ENCODE data around the gene NEB. TPM values are rescaled to one million over a fixed set of nuclear protein-coding genes. Genes with fewer than 3 reads are reported as not detected.

The NEB gene
- total RNA-seq, 1 donor from 2014 or later, result 1.0 TPM

- no peak overlapping the region for H3K27ac Mint-ChIP-seq (ENCODE audit: unreplicated experiment)
- peaks cover 3% of the 10 kb centered on the region for H3K9me3 Mint-ChIP-seq (ENCODE audit: low read depth)
- H3K27me3 Mint-ChIP-seq (ENCODE audit: low read depth), result peaks cover 8% of the 10 kb centered on the region
- TF ChIP-seq, protein P1, sequence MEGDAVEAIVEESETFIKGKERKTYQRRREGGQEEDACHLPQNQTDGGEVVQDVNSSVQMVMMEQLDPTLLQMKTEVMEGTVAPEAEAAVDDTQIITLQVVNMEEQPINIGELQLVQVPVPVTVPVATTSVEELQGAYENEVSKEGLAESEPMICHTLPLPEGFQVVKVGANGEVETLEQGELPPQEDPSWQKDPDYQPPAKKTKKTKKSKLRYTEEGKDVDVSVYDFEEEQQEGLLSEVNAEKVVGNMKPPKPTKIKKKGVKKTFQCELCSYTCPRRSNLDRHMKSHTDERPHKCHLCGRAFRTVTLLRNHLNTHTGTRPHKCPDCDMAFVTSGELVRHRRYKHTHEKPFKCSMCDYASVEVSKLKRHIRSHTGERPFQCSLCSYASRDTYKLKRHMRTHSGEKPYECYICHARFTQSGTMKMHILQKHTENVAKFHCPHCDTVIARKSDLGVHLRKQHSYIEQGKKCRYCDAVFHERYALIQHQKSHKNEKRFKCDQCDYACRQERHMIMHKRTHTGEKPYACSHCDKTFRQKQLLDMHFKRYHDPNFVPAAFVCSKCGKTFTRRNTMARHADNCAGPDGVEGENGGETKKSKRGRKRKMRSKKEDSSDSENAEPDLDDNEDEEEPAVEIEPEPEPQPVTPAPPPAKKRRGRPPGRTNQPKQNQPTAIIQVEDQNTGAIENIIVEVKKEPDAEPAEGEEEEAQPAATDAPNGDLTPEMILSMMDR (IDR thresholded peaks at IDR 0.05), result no peak
- peaks cover 12% of the 10 kb centered on the region for H3K4me1 Mint-ChIP-seq (ENCODE audit: low read depth)
- no peak for DNase-seq (ENCODE audit: low spot score)
- no peak overlapping the region for H3K4me3 Mint-ChIP-seq (ENCODE audit: unreplicated experiment)
- H3K36me3 Mint-ChIP-seq (ENCODE audit: low read depth), result peaks cover 8% of the 10 kb centered on the region
Measured at GRCh38 chr2:151721161-151721560, 13.1 kb downstream of the NEB start.

- no peak for DNase-seq (ENCODE audit: low spot score)
- peaks cover 3% of the 10 kb centered on the region for H3K9me3 Mint-ChIP-seq (ENCODE audit: low read depth)
- peaks cover 8% of the 10 kb centered on the region for H3K36me3 Mint-ChIP-seq (ENCODE audit: low read depth)
- H3K27me3 Mint-ChIP-seq (ENCODE audit: low read depth), result peaks cover 8% of the 10 kb centered on the region
- H3K27ac Mint-ChIP-seq (ENCODE audit: unreplicated experiment), result no peak overlapping the region
- TF ChIP-seq, protein P1 (IDR thresholded peaks at IDR 0.05), result no peak
- peaks cover 14% of the 10 kb centered on the region for H3K4me1 Mint-ChIP-seq (ENCODE audit: low read depth)
- no peak overlapping the region for H3K4me3 Mint-ChIP-seq (ENCODE audit: unreplicated experiment)
Measured at GRCh38 chr2:151720521-151720920, 13.8 kb downstream of the NEB start.

- H3K27me3 Mint-ChIP-seq (ENCODE audit: low read depth), result peaks cover 5% of the 10 kb centered on the region
- TF ChIP-seq, protein P1 (IDR thresholded peaks at IDR 0.05), result no peak
- no peak overlapping the region for H3K27ac Mint-ChIP-seq (ENCODE audit: unreplicated experiment)
- DNase-seq (ENCODE audit: low spot score), result no peak
- no peak overlapping the region for H3K4me3 Mint-ChIP-seq (ENCODE audit: unreplicated experiment)
- H3K9me3 Mint-ChIP-seq (ENCODE audit: low read depth), result no peaks in the 10 kb centered on the region
- H3K4me1 Mint-ChIP-seq (ENCODE audit: low read depth), result peaks cover 14% of the 10 kb centered on the region
- H3K36me3 Mint-ChIP-seq (ENCODE audit: low read depth), result peaks cover 6% of the 10 kb centered on the region
Measured at GRCh38 chr2:151718796-151719195, 15.5 kb downstream of the NEB start.

GRCh38 chr2:151718247-151718646, 16.0 kb downstream of the NEB start:
- H3K36me3 Mint-ChIP-seq (ENCODE audit: low read depth), result peaks cover 4% of the 10 kb centered on the region
- no peaks in the 10 kb centered on the region for H3K9me3 Mint-ChIP-seq (ENCODE audit: low read depth)
- TF ChIP-seq, protein P1 (IDR thresholded peaks at IDR 0.05), result no peak
- no peak for DNase-seq (ENCODE audit: low spot score)
- H3K4me1 Mint-ChIP-seq (ENCODE audit: low read depth), result peaks cover 14% of the 10 kb centered on the region
- no peak overlapping the region for H3K4me3 Mint-ChIP-seq (ENCODE audit: unreplicated experiment)
- H3K27me3 Mint-ChIP-seq (ENCODE audit: low read depth), result peaks cover 5% of the 10 kb centered on the region
- no peak overlapping the region for H3K27ac Mint-ChIP-seq (ENCODE audit: unreplicated experiment)

- TF ChIP-seq, protein P1 (IDR thresholded peaks at IDR 0.05), result no peak
- no peaks in the 10 kb centered on the region for H3K9me3 Mint-ChIP-seq (ENCODE audit: low read depth)
- no peak overlapping the region for H3K4me3 Mint-ChIP-seq (ENCODE audit: unreplicated experiment)
- peaks cover 14% of the 10 kb centered on the region for H3K4me1 Mint-ChIP-seq (ENCODE audit: low read depth)
- H3K36me3 Mint-ChIP-seq (ENCODE audit: low read depth), result peaks cover 5% of the 10 kb centered on the region
- H3K27ac Mint-ChIP-seq (ENCODE audit: unreplicated experiment), result no peak overlapping the region
- no peak for DNase-seq (ENCODE audit: low spot score)
- H3K27me3 Mint-ChIP-seq (ENCODE audit: low read depth), result peaks cover 5% of the 10 kb centered on the region
Measured at GRCh38 chr2:151716721-151717120, 17.6 kb downstream of the NEB start.
